IPS-15b (cell line): ENCODE data around the gene DVL2.

ENCODE experiments used
- H3K27me3 ChIP-seq: one replicate; pipeline ENCODE4 v1.6.1; 2013; ENCODE audit warnings: low read length; ENCODE audit not compliant: control insufficient read depth, insufficient read depth
- H3K36me3 ChIP-seq: one replicate; pipeline ENCODE4 v1.6.1; 2013; ENCODE audit warnings: low read length; ENCODE audit not compliant: control insufficient read depth, insufficient read depth
- H3K4me1 ChIP-seq: one replicate; pipeline ENCODE4 v1.6.1; 2013; ENCODE audit warnings: mild to moderate bottlenecking, low read length; ENCODE audit not compliant: control insufficient read depth, insufficient read depth
- H3K4me3 ChIP-seq: one replicate; pipeline ENCODE4 v1.5.1; 2013; ENCODE audit warnings: low read depth, low read length
- H3K9ac ChIP-seq: one replicate; pipeline ENCODE4 v1.6.1; 2013; ENCODE audit warnings: low read depth, mild to moderate bottlenecking, low read length
- H3K9me3 ChIP-seq: one replicate; pipeline ENCODE4 v1.6.1; 2013; ENCODE audit warnings: mild to moderate bottlenecking, low read length; ENCODE audit not compliant: control insufficient read depth, insufficient read depth

Gene DVL2

GRCh38 chr17:7234083-7234951, at the start of gene DVL2:
Gene DVL2, minus strand, starts transcription at chr17:7234517. Its CDS starts 255 bp downstream, at chr17:7234262.
- H3K36me3 ChIP-seq: peaks cover 33% of the 10 kb centered on the region

GRCh38 chr17:7283471-7284216, 49.3 kb upstream of the DVL2 start:
- Histone ChIP-seq H3K4me1 (peaks cover 6% of the 10 kb centered on the region), H3K36me3 (peaks cover 36% of the 10 kb centered on the region), H3K9me3 (no peaks in the 10 kb centered on the region), H3K4me3 (no peak overlapping the region), H3K9ac (no peak overlapping the region), H3K27me3 (peaks cover 5% of the 10 kb centered on the region)

More at GRCh38 chr17:7234083-7234951, at the start of gene DVL2:
- H3K27me3 ChIP-seq: no peaks in the 10 kb centered on the region
- H3K9ac ChIP-seq: peak within 1 kb of the TSS; percentile 48
- peaks cover 8% of the 10 kb centered on the region for H3K4me1 ChIP-seq
- H3K9me3 ChIP-seq: no peaks in the 10 kb centered on the region
- H3K4me3 ChIP-seq: peak within 1 kb of the TSS; percentile 78

- Histone ChIP-seq H3K36me3 (peaks cover 36% of the 10 kb centered on the region), H3K9ac (peak overlapping the region; percentile 47), H3K4me1 (peaks cover 6% of the 10 kb centered on the region), H3K4me3 (peak overlapping the region; percentile 84), H3K27me3 (peaks cover 5% of the 10 kb centered on the region), H3K9me3 (no peaks in the 10 kb centered on the region)
Observed at GRCh38 chr17:7282752-7283321, 48.5 kb upstream of the DVL2 start.

GRCh38 chr17:7281953-7282751, 47.8 kb upstream of the DVL2 start:
- peaks cover 5% of the 10 kb centered on the region for H3K27me3 ChIP-seq
- H3K4me3 ChIP-seq: peak overlapping the region; percentile 84
- H3K36me3 ChIP-seq: peaks cover 33% of the 10 kb centered on the region
- H3K9ac ChIP-seq: peak overlapping the region; percentile 60
- peaks cover 6% of the 10 kb centered on the region for H3K4me1 ChIP-seq
- H3K9me3 ChIP-seq: no peaks in the 10 kb centered on the region

- Histone ChIP-seq H3K4me3 (peak within 1 kb of the TSS; percentile 84), H3K9ac (peak within 1 kb of the TSS; percentile 60), H3K27me3 (peaks cover 5% of the 10 kb centered on the region), H3K9me3 (no peaks in the 10 kb centered on the region), H3K4me1 (peaks cover 6% of the 10 kb centered on the region), H3K36me3 (peaks cover 28% of the 10 kb centered on the region)
Observed at GRCh38 chr17:7281074-7281952, 47.0 kb upstream of the DVL2 start, which contains the start of gene SLC2A4. Gene SLC2A4, plus strand, starts transcription at chr17:7281718. Its CDS starts 217 bp downstream, at chr17:7281935.

GRCh38 chr17:7280519-7281073, 46.3 kb upstream of the DVL2 start:
- Histone ChIP-seq H3K9ac (peak overlapping the region; percentile 14), H3K36me3 (peaks cover 23% of the 10 kb centered on the region), H3K9me3 (no peaks in the 10 kb centered on the region), H3K27me3 (peaks cover 5% of the 10 kb centered on the region), H3K4me3 (peak overlapping the region; percentile 50), H3K4me1 (peaks cover 6% of the 10 kb centered on the region)

- H3K36me3 ChIP-seq: peaks cover 12% of the 10 kb centered on the region
- H3K9me3 ChIP-seq: no peaks in the 10 kb centered on the region
- H3K4me1 ChIP-seq: peaks cover 6% of the 10 kb centered on the region
- no peak overlapping the region for H3K4me3 ChIP-seq
- no peak overlapping the region for H3K9ac ChIP-seq
- H3K27me3 ChIP-seq: peaks cover 5% of the 10 kb centered on the region
Observed at GRCh38 chr17:7279448-7279847, 45.1 kb upstream of the DVL2 start.

- no peak overlapping the region for H3K4me3 ChIP-seq
- H3K9ac ChIP-seq: no peak overlapping the region
- no peaks in the 10 kb centered on the region for H3K9me3 ChIP-seq
- H3K27me3 ChIP-seq: no peaks in the 10 kb centered on the region
- H3K36me3 ChIP-seq: no peaks in the 10 kb centered on the region
- peaks cover 9% of the 10 kb centered on the region for H3K4me1 ChIP-seq
Observed at GRCh38 chr17:7266784-7267183, 32.5 kb upstream of the DVL2 start.

- H3K4me1 ChIP-seq: peaks cover 12% of the 10 kb centered on the region
- H3K9ac ChIP-seq: peak overlapping the region; percentile 85
- H3K9me3 ChIP-seq: no peaks in the 10 kb centered on the region
- H3K4me3 ChIP-seq: peak overlapping the region; percentile 98
- H3K27me3 ChIP-seq: no peaks in the 10 kb centered on the region
- peaks cover 14% of the 10 kb centered on the region for H3K36me3 ChIP-seq
Observed at GRCh38 chr17:7263801-7264078, 29.4 kb upstream of the DVL2 start.

GRCh38 chr17:7262935-7263800, 28.9 kb upstream of the DVL2 start:
- Histone ChIP-seq H3K4me3 (peak overlapping the region; percentile 98), H3K4me1 (peaks cover 12% of the 10 kb centered on the region), H3K36me3 (peaks cover 16% of the 10 kb centered on the region), H3K9me3 (no peaks in the 10 kb centered on the region), H3K27me3 (no peaks in the 10 kb centered on the region), H3K9ac (peak overlapping the region; percentile 85)
